Measurements from ENCODE around the gene PPFIA1. TPM values are rescaled to one million over a fixed set of nuclear protein-coding genes. Genes with fewer than 3 reads are reported as not detected.
A peak's percentile ranks its signal among the peaks of the same experiment; 100 is the strongest.

The PPFIA1 gene
- total RNA-seq, 4 donors from 2014 or later = 46.3 to 51.5 (median 47.2) TPM

DNA sequence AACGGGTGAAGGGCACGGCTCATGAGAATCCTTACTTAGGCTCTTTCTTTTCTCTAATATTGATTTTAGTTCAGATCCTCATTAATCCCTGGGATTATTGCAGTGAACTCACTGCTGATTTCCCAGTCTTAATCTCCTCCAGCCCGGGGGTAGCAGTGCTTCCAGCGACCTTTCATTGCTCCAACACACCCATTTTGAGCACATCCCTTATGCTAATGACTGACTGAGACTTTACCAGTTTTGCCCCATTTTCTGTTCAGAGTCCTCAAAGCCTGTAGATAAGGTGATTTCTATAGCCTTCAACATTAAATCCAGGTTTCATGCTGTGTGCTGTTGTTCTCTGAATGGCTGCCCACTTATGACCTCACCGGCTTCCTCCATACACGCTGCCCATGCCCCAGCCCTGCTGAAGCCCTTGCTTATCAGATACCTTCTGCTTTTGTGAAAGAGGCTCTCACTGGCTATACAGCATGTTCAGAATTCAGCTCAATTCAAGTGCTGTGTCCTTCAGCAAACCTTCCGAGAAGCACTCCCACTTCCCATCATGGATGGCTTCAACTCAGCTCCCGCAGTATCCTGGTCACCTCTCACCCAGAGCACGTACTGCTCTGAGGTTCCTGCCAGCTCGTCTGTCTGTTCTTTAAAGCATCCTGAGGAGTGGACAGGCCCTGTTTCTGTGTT lies 49.0 kb downstream of the PPFIA1 start:
- DNase-seq (ENCODE audit: extremely low spot score) = no peak
- Histone ChIP-seq H3K9me3 (no peaks in the 10 kb centered on the region), H3K4me3 (no peak overlapping the region), H3K36me3 (peaks cover 9 to 28% (median 28%) of the 10 kb centered on the region in 4 donors), H3K27me3 (no peaks in the 10 kb centered on the region), H3K27ac (replicated peaks in 1 of 4) (no peak overlapping the region), H3K4me1 (peaks cover 14 to 16% (median 15%) of the 10 kb centered on the region in 4 donors)
- TF ChIP-seq POLR2AphosphoS5 (IDR thresholded peaks at IDR 0.05) (no peak), POLR2A (IDR thresholded peaks at IDR 0.05; ENCODE audit: low read depth) (no peak), EP300 (IDR thresholded peaks at IDR 0.05) (no peak)
- TF ChIP-seq, protein P1, sequence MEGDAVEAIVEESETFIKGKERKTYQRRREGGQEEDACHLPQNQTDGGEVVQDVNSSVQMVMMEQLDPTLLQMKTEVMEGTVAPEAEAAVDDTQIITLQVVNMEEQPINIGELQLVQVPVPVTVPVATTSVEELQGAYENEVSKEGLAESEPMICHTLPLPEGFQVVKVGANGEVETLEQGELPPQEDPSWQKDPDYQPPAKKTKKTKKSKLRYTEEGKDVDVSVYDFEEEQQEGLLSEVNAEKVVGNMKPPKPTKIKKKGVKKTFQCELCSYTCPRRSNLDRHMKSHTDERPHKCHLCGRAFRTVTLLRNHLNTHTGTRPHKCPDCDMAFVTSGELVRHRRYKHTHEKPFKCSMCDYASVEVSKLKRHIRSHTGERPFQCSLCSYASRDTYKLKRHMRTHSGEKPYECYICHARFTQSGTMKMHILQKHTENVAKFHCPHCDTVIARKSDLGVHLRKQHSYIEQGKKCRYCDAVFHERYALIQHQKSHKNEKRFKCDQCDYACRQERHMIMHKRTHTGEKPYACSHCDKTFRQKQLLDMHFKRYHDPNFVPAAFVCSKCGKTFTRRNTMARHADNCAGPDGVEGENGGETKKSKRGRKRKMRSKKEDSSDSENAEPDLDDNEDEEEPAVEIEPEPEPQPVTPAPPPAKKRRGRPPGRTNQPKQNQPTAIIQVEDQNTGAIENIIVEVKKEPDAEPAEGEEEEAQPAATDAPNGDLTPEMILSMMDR (IDR thresholded peaks at IDR 0.05) = no peak
- intact Hi-C loops (cut with DNase I) = no loop called here
- WGBS = 87% methylated on average over 10 of the region's 10 CpGs

DNA sequence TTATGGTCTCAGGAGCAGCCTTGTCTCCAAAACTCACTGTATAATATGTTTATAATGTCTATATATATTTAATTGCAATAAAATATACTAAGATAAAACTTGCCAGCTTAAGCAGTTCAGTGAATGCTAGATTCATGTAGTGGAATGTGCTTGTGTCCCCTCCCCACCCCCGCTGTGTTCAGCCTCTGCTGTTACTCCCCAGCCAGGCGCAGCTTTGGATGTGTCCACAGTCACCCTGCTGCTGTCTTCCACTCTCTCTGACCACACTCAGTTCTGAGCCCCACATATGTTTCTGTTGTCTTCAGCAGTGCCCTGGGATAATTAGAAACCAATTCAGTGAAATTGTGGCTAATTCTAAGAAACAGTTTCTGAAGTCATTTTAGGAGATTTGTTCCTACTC lies 52.2 kb downstream of the PPFIA1 start:
- Histone ChIP-seq H3K27me3 (no peaks in the 10 kb centered on the region), H3K4me1 (peaks cover 15 to 41% (median 29%) of the 10 kb centered on the region in 4 donors), H3K4me3 (no peak overlapping the region), H3K27ac (replicated peaks in 1 of 4) (no peak overlapping the region), H3K36me3 (peaks cover 18 to 55% (median 52%) of the 10 kb centered on the region in 4 donors), H3K9me3 (no peaks in the 10 kb centered on the region)
- no peak for TF ChIP-seq POLR2AphosphoS5 (IDR thresholded peaks at IDR 0.05)
- no peak for TF ChIP-seq EP300 (IDR thresholded peaks at IDR 0.05)
- TF ChIP-seq, protein P1 (IDR thresholded peaks at IDR 0.05) = no peak
- no peak for TF ChIP-seq POLR2A (IDR thresholded peaks at IDR 0.05; ENCODE audit: low read depth)
- DNase-seq (ENCODE audit: extremely low spot score) = no peak
- intact Hi-C loops (cut with DNase I) = no loop called here
- WGBS = 95% methylated on average over 2 of the region's 2 CpGs

DNA sequence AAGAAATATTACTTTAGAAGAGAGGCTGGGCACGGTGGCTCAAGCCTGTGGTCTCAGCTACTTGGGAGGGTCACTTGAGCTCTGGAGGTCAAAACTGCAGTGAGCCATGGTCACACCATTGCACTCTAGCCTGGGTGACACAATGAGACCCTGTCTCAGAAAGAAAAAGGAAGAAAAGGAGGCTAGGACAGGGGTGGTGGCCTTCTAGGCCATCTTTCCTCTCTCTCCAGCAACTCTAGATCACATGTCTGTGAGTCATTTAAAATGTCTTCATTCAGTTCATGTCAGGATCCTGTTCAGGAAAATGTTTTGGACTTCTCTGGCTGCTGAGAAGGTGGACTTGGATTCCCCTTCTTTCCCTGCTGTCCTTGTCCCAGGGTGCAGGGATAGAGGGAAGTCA lies 53.3 kb downstream of the PPFIA1 start:
- TF ChIP-seq POLR2A (IDR thresholded peaks at IDR 0.05; ENCODE audit: low read depth) (no peak), EP300 (IDR thresholded peaks at IDR 0.05) (no peak), POLR2AphosphoS5 (IDR thresholded peaks at IDR 0.05) (no peak)
- TF ChIP-seq, protein P1 (IDR thresholded peaks at IDR 0.05) = no peak
- intact Hi-C loops (cut with DNase I) = no loop called here
- Histone ChIP-seq H3K27ac (replicated peaks in 1 of 4) (peak overlapping the region in 3 of 4 donors; percentile 9 to 32 (median 21)), H3K36me3 (peaks cover 18 to 57% (median 55%) of the 10 kb centered on the region in 4 donors), H3K4me3 (no peak overlapping the region), H3K4me1 (peaks cover 15 to 42% (median 29%) of the 10 kb centered on the region in 4 donors), H3K27me3 (no peaks in the 10 kb centered on the region), H3K9me3 (no peaks in the 10 kb centered on the region)
- WGBS = 80% methylated on average over 1 of the region's 1 CpG
- DNase-seq (ENCODE audit: extremely low spot score) = no peak

DNA sequence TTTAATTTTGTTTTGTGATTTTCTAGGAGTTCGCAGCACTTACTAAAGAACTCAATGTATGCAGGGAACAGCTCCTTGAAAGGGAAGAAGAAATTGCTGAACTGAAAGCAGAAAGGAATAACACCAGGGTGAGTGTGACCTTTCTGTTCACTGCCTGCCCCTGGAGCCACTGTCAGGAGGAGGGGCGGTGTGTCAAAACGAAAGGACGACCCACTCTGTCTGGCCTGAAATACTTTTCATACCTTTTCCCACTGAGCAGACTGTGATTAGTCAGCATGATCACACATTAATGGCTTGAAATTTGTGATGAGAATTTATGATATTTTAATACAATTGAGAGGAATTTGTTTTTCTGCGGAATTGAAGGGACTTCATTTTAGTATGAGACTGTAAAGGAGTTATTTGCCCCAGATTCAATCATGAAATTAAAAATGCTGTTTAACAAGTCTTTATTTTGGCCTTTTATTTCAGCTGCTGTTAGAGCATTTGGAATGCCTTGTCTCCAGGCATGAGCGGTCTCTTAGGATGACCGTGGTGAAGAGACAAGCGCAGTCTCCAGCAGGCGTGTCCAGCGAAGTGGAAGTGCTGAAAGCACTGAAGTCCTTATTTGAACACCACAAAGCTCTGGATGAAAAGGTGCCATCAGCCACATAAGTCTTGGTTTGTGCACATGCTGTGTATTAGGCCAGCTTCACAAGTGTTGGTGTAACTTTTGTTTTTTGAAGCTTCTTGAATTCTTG lies 54.1 kb downstream of the PPFIA1 start:
- no peak overlapping the region for H3K4me3 ChIP-seq
- H3K4me1 ChIP-seq = peaks cover 15 to 42% (median 29%) of the 10 kb centered on the region in 4 donors
- H3K9me3 ChIP-seq = no peaks in the 10 kb centered on the region
- peak overlapping the region in 3 of 4 donors; percentile 9 to 32 (median 21) for H3K27ac ChIP-seq (replicated peaks in 1 of 4)
- intact Hi-C loops (cut with DNase I) = no loop called here
- DNase-seq (ENCODE audit: extremely low spot score) = no peak
- H3K36me3 ChIP-seq = peaks cover 18 to 65% (median 55%) of the 10 kb centered on the region in 4 donors
- TF ChIP-seq POLR2AphosphoS5 (IDR thresholded peaks at IDR 0.05) (no peak), EP300 (IDR thresholded peaks at IDR 0.05) (no peak), POLR2A (IDR thresholded peaks at IDR 0.05; ENCODE audit: low read depth) (no peak)
- TF ChIP-seq, protein P1 (IDR thresholded peaks at IDR 0.05) = no peak
- WGBS = 81% methylated on average over 10 of the region's 10 CpGs
- H3K27me3 ChIP-seq = no peaks in the 10 kb centered on the region
